Measurements from ENCODE around the gene WNT9A.

WNT9A gene

DNA sequence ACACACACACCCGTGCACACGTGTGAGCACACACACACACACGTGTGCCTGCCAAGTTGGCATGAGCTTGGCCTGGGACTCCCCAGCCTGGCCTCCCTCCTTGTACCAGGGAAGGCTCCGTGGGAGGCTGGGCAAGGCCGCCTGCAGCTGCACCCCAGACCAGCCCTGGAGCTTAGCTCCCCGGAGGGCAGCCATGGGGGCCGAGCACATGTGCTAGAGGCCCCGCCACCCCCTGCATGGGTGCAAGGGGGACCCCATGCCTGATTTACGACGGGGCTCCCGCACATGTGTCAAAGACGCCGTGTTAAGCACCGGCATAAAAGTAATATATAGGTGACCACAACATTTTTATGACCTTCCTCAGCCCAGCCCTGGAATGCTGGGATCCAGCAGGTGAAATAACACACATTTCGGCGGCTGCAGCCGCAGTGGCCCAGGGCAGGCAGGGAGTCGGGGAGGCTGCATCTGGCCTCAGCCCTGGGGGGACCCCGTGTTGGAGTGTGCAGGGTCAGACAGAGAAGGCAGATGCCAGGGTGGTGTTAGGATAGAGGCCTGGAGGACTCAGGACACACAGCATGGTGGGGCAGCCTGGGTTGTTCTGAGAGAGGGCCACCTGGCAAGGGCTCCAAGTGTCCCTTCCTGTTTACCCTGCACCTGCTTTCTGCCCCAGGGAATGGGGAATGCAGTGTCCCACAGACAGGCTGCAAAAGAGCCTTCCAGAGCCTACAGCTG lies 56.3 kb downstream of the WNT9A start:
- ATAC-seq, result no peak

DNA sequence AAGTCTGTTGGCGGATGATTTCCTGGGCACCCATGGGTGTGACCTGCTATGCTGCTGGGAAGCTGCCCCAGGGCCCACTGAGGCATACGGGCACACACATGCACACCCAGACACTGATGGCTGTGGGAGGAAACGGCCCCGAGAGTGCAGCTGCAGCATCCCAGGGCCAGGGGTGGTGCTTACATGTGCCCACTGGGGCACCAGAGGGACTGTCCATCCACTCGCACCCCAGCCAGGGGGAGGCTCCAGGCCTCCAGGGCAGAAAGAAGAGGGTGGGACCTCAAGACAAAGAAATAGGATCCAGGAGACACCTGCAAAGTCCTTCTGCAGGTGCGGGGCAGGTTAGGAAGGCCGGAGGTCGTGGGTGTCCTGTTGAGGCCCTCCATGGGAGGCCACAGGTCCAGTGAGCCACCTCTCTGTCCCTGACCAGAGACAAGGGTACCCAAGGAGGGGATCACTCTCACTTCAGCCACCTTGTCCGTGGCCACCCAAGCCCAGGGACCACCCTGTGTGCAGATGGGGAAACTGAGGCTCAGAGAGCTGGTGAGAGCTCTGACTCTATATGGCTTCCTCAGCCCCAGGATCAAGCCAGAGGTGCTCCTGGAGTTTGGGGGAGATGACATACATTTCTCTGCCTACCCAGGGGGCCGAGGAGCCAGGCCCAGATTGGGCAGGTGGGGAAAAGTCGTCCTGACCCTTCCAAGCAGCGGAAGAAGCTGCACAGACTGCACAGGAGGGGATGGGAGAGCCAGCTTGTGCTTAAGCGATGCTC lies 57.1 kb downstream of the WNT9A start:
- TF ChIP-seq CSDC2 (CRISPR knock-in tag; IDR thresholded peaks at IDR 0.05) (no peak), PPARA (CRISPR knock-in tag; IDR thresholded peaks at IDR 0.05; ENCODE audit: borderline replicate concordance) (no peak), ZNF8 (CRISPR knock-in tag; IDR thresholded peaks at IDR 0.05) (no peak), ZC3H10 (CRISPR knock-in tag; IDR thresholded peaks at IDR 0.05) (no peak), ZFP30 (CRISPR knock-in tag; IDR thresholded peaks at IDR 0.05) (no peak), GLIS3 (CRISPR knock-in tag; IDR thresholded peaks at IDR 0.05) (no peak), BACH2 (CRISPR knock-in tag; IDR thresholded peaks at IDR 0.05; ENCODE audit: borderline replicate concordance) (no peak), ZFP3 (CRISPR knock-in tag; IDR thresholded peaks at IDR 0.05) (no peak), TCF4 (CRISPR knock-in tag; IDR thresholded peaks at IDR 0.05; ENCODE audit: borderline replicate concordance) (no peak), TSHZ2 (CRISPR knock-in tag; IDR thresholded peaks at IDR 0.05) (no peak), ARNTL (CRISPR knock-in tag; IDR thresholded peaks at IDR 0.05; ENCODE audit: borderline replicate concordance, low read depth) (no peak), RARB (CRISPR knock-in tag; IDR thresholded peaks at IDR 0.05) (no peak), ISL1 (CRISPR knock-in tag; IDR thresholded peaks at IDR 0.05) (no peak), ESRRG (CRISPR knock-in tag; IDR thresholded peaks at IDR 0.05) (no peak)
- TF ChIP-seq, protein P1, sequence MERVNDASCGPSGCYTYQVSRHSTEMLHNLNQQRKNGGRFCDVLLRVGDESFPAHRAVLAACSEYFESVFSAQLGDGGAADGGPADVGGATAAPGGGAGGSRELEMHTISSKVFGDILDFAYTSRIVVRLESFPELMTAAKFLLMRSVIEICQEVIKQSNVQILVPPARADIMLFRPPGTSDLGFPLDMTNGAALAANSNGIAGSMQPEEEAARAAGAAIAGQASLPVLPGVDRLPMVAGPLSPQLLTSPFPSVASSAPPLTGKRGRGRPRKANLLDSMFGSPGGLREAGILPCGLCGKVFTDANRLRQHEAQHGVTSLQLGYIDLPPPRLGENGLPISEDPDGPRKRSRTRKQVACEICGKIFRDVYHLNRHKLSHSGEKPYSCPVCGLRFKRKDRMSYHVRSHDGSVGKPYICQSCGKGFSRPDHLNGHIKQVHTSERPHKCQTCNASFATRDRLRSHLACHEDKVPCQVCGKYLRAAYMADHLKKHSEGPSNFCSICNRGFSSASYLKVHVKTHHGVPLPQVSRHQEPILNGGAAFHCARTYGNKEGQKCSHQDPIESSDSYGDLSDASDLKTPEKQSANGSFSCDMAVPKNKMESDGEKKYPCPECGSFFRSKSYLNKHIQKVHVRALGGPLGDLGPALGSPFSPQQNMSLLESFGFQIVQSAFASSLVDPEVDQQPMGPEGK (CRISPR knock-in tag; IDR thresholded peaks at IDR 0.05; ENCODE audit: borderline replicate concordance), result no peak
- ATAC-seq, result no peak

More for the DNA sequence above, 56.3 kb downstream of the WNT9A start:
- TF ChIP-seq PPARA (CRISPR knock-in tag; IDR thresholded peaks at IDR 0.05; ENCODE audit: borderline replicate concordance) (no peak), ZFP30 (CRISPR knock-in tag; IDR thresholded peaks at IDR 0.05) (no peak), TSHZ2 (CRISPR knock-in tag; IDR thresholded peaks at IDR 0.05) (no peak), CREB5 (CRISPR knock-in tag; IDR thresholded peaks at IDR 0.05; ENCODE audit: low read depth) (no peak)

DNA sequence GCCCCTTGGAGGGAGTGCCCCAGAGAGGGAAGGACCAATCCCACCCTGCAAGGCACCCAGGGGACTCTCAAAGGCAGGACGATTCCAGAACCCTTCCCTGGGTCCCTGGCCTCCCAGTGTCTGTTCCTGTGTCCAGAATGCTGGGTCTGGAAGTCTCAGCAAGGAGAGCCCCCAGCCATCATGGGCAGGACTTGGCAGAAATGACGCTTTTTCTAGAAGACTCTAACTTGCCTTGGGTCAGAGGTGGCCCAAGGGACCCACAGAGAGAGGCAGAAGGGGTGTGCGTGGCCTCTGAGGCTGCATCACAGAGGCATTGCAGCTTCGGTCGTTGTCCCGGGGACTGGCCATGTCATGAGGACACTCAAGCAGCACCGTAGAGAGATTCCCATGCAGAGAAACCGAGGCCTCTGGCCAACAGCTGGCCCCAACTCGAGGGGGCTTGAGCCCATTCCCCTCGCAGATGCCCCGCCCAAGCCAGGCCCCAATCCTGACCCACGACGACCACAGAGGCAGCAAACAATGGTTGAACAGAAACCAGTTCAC lies 57.8 kb downstream of the WNT9A start:
- no peak for ATAC-seq
- TF ChIP-seq ZNF8 (CRISPR knock-in tag; IDR thresholded peaks at IDR 0.05), result no peak
- TF ChIP-seq ZC3H10 (CRISPR knock-in tag; IDR thresholded peaks at IDR 0.05), result no peak
- no peak for TF ChIP-seq TOX (CRISPR knock-in tag; IDR thresholded peaks at IDR 0.05; ENCODE audit: borderline replicate concordance)
